ENCODE results near the gene COPB2.

COPB2 gene

DNA sequence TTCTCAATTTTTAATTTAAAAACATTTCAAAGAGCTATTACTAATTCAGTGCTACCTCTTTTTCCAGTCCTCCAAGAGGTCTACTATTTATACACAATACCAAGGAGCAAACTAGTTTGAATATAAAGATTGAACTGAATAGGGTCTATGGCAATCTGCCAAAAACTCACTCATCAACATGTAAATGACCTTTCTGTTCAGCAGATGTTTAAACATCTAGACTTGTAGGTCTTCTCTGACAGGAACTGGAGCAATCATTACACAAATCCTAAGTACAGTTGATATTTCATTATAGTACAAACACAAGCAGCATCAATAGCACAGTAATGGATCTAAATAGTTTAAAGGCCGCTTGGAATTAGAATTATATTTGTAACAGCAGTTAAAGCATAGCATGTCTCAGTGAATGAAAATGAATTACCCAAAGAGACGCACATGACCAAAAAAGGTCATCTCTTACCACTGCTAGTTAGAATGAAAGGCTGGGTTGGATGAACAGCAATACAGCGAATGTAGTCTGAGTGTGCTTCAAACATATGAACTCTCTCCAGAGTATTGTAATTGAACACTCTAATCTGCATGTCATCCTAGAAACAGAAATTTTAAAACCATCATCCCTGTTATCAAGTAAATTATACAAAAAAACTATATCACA, 10.7 kb downstream of the COPB2 start:
- Histone ChIP-seq H3K27me3 (ENCODE audit: insufficient read depth, poor library complexity, severe bottlenecking) (no peaks in the 10 kb centered on the region), H3K9me3 (ENCODE audit: severe bottlenecking) (no peaks in the 10 kb centered on the region), H3K4me1 (ENCODE audit: insufficient read depth, poor library complexity, severe bottlenecking) (no peaks in the 10 kb centered on the region), H3K27ac (ENCODE audit: poor library complexity, severe bottlenecking) (no peak overlapping the region), H3K36me3 (ENCODE audit: low read depth) (peaks cover 95% of the 10 kb centered on the region), H3K4me3 (ENCODE audit: severe bottlenecking) (no peak overlapping the region)
- TF ChIP-seq, protein P1, sequence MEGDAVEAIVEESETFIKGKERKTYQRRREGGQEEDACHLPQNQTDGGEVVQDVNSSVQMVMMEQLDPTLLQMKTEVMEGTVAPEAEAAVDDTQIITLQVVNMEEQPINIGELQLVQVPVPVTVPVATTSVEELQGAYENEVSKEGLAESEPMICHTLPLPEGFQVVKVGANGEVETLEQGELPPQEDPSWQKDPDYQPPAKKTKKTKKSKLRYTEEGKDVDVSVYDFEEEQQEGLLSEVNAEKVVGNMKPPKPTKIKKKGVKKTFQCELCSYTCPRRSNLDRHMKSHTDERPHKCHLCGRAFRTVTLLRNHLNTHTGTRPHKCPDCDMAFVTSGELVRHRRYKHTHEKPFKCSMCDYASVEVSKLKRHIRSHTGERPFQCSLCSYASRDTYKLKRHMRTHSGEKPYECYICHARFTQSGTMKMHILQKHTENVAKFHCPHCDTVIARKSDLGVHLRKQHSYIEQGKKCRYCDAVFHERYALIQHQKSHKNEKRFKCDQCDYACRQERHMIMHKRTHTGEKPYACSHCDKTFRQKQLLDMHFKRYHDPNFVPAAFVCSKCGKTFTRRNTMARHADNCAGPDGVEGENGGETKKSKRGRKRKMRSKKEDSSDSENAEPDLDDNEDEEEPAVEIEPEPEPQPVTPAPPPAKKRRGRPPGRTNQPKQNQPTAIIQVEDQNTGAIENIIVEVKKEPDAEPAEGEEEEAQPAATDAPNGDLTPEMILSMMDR (IDR thresholded peaks at IDR 0.05; ENCODE audit: poor library complexity, severe bottlenecking): no peak
- DNase-seq (ENCODE audit: low spot score): no peak
- ATAC-seq (ENCODE audit: low read depth): no peak

DNA sequence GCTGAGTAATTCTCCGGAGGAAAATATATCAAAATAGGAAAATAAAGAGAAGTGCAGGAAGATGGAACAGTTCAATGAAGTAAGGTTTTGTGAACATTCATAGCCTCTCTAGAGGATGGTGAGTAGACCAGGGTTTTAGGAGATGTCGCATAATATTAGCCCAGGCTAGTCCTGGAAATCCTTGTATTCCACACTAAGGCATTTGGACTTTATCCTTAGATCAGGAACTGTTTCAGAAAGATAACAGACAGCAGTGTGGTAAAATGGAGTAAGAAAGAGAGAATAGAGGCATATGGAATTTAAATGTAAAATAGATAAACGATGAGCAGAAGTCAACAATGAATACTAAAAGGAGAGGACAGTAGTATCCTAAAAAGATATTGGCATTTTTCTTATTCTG, 12.1 kb downstream of the COPB2 start:
- no peaks in the 10 kb centered on the region for H3K9me3 ChIP-seq (ENCODE audit: severe bottlenecking)
- ATAC-seq (ENCODE audit: low read depth) (no peak), DNase-seq (ENCODE audit: low spot score) (no peak)
- peaks cover 95% of the 10 kb centered on the region for H3K36me3 ChIP-seq (ENCODE audit: low read depth)
- H3K27me3 ChIP-seq (ENCODE audit: insufficient read depth, poor library complexity, severe bottlenecking): no peaks in the 10 kb centered on the region
- H3K4me1 ChIP-seq (ENCODE audit: insufficient read depth, poor library complexity, severe bottlenecking): no peaks in the 10 kb centered on the region
- H3K4me3 ChIP-seq (ENCODE audit: severe bottlenecking): no peak overlapping the region
- TF ChIP-seq, protein P1 (IDR thresholded peaks at IDR 0.05; ENCODE audit: poor library complexity, severe bottlenecking): no peak
- no peak overlapping the region for H3K27ac ChIP-seq (ENCODE audit: poor library complexity, severe bottlenecking)

DNA sequence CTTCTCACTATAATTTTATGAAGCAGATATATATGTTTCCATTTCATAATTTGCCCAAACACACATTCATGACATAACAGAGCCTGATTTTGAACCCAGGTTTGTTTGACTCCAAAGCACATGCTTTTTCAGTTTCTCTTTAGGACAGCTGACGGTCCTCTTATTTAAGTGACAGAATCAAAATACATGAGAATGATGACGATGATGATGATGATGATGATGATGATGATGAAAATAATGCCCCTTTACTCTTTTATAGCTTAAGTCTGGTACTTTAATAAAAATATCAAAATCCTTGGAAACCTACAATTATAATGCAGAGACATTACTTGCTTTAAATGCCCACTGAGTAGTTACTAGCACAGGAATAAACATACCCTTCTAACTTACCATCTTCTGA, 15.3 kb downstream of the COPB2 start:
- H3K27ac ChIP-seq (ENCODE audit: poor library complexity, severe bottlenecking): no peak overlapping the region
- TF ChIP-seq, protein P1 (IDR thresholded peaks at IDR 0.05; ENCODE audit: poor library complexity, severe bottlenecking): no peak
- peaks cover 100% of the 10 kb centered on the region for H3K36me3 ChIP-seq (ENCODE audit: low read depth)
- DNase-seq (ENCODE audit: low spot score) (no peak), ATAC-seq (ENCODE audit: low read depth) (no peak)
- H3K4me3 ChIP-seq (ENCODE audit: severe bottlenecking): no peak overlapping the region
- no peaks in the 10 kb centered on the region for H3K27me3 ChIP-seq (ENCODE audit: insufficient read depth, poor library complexity, severe bottlenecking)
- no peaks in the 10 kb centered on the region for H3K4me1 ChIP-seq (ENCODE audit: insufficient read depth, poor library complexity, severe bottlenecking)
- H3K9me3 ChIP-seq (ENCODE audit: severe bottlenecking): no peaks in the 10 kb centered on the region

DNA sequence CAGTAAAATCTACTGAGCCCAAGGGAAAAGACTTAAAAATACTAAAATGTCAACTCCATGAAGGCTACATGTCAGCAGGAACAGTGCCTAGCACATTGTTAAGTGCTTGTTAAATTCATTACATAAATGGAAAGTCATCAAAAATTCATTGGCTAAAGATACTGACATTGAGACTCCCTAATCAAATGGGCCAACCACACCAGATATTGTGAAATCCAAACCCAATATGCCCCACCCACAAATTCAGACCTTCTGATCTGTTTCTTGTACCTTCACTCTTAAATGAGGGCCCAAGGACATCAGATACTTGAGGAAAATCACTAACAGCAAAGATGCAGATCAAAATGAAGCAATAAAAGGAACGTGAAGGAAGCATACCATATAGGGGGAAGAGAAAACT, 24.9 kb downstream of the COPB2 start:
- no peak overlapping the region for H3K27ac ChIP-seq (ENCODE audit: poor library complexity, severe bottlenecking)
- ATAC-seq (ENCODE audit: low read depth) (no peak), DNase-seq (ENCODE audit: low spot score) (no peak)
- H3K4me1 ChIP-seq (ENCODE audit: insufficient read depth, poor library complexity, severe bottlenecking): no peaks in the 10 kb centered on the region
- TF ChIP-seq, protein P1 (IDR thresholded peaks at IDR 0.05; ENCODE audit: poor library complexity, severe bottlenecking): no peak
- H3K4me3 ChIP-seq (ENCODE audit: severe bottlenecking): no peak overlapping the region
- no peaks in the 10 kb centered on the region for H3K9me3 ChIP-seq (ENCODE audit: severe bottlenecking)
- H3K36me3 ChIP-seq (ENCODE audit: low read depth): peaks cover 98% of the 10 kb centered on the region
- no peaks in the 10 kb centered on the region for H3K27me3 ChIP-seq (ENCODE audit: insufficient read depth, poor library complexity, severe bottlenecking)

DNA sequence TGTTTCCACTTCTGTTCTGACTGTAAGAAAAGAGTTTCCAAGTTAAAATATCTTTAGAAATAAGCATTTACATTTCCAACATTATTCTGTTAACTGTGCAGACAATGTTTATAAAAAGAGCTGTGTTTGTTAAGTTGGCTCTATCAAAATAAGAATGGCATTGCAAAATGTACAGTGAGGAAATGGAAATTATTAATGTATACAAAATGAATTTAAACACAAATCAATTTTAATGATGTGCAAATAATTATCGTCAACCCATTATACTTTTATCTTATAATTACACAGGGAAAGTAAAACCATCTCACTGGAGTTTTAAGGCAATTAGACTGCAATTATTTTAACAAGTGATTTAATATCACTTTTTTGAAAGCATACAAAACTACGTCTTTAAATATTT, 28.2 kb downstream of the COPB2 start:
- Histone ChIP-seq H3K4me1 (ENCODE audit: insufficient read depth, poor library complexity, severe bottlenecking) (no peaks in the 10 kb centered on the region), H3K4me3 (ENCODE audit: severe bottlenecking) (no peak overlapping the region), H3K36me3 (ENCODE audit: low read depth) (peaks cover 98% of the 10 kb centered on the region), H3K27ac (ENCODE audit: poor library complexity, severe bottlenecking) (no peak overlapping the region), H3K9me3 (ENCODE audit: severe bottlenecking) (peaks cover 3% of the 10 kb centered on the region), H3K27me3 (ENCODE audit: insufficient read depth, poor library complexity, severe bottlenecking) (no peaks in the 10 kb centered on the region)
- ATAC-seq (ENCODE audit: low read depth) (no peak), DNase-seq (ENCODE audit: low spot score) (no peak)
- TF ChIP-seq, protein P1 (IDR thresholded peaks at IDR 0.05; ENCODE audit: poor library complexity, severe bottlenecking): no peak

Measured in RWPE2 (cell line).